Measurements from ENCODE around the gene BANP.

- TF ChIP-seq CTCF (IDR thresholded peaks at IDR 0.05; ENCODE audit: borderline replicate concordance, extremely low read depth, low read length, poor library complexity, severe bottlenecking) (no peak), EZH2 (IDR thresholded peaks at IDR 0.05; ENCODE audit: borderline replicate concordance, low read depth, low read length, severe bottlenecking) (no peak)
Measured at GRCh38 chr16:88045820-88046303, 94.6 kb downstream of the BANP start.
